ENCODE measurements around the gene ASL. TPM values are rescaled to one million over a fixed set of nuclear protein-coding genes. Genes with fewer than 3 reads are reported as not detected.

ASL gene
- total and polyA plus RNA-seq, 2 donors (not counting 1 experiment from before 2014, with no cell fraction given), result 38.0 to 48.7 TPM

DNA sequence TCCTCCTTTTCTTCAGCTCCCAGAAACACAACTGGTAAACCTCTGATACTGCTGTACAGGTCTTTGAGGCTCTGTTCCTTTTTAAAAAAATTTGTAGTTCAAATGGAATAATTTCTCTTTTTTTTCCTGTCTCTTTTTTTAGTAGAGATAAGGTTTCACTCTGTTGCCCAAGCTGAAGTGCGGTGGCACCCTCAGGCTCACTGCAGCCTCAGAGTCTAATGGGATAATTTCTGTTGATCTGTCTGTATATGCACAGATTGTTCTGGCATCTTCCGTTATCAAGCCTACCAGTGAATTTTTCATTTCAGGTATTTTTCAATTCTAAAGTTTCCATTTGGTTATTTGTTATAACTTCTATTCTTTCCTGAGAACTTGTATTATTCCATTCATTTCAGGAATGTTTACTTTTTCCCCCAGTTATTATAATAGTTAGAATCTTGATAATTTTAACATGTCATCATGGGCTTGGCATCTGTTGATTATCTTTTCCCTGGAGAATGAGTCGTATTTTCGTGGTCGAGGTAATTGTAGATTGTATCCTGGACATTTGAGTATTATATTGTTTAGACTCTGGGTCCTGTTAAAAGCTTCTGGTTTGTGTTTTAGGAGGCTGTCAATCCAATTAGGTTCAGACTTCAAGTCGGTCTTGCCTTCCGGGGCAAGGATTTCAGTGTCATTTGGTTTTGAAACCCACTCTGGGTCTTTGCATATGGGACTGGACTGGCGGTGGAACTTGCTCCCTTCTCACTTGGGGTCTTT is 63.6 kb downstream of the ASL start:
- Histone ChIP-seq H3K9ac (ENCODE audit: low read length) (no peak overlapping the region), H3K4me2 (replicated peaks; ENCODE audit: low read depth, low read length, poor library complexity, severe bottlenecking) (no peak overlapping the region), H4K20me1 (ENCODE audit: control insufficient read depth, insufficient read depth, low read length, poor library complexity, severe bottlenecking) (peaks cover 36% of the 10 kb centered on the region), H3K79me2 (ENCODE audit: control insufficient read depth, insufficient read depth, low read length) (peaks cover 35% of the 10 kb centered on the region), H2AFZ (ENCODE audit: insufficient read depth, low read depth, low read length, poor library complexity, severe bottlenecking) (no peak overlapping the region), H3K27me3 (replicated peaks in 1 of 4; ENCODE audit: control extremely low read depth in 1 of 4, control insufficient read depth in 3 of 4, insufficient read depth in 4 of 4, low read length in 3 of 4) (no peaks in the 10 kb centered on the region), H3K36me3 (replicated peaks in 1 of 2; ENCODE audit: control extremely low read depth in 1 of 2, control insufficient read depth in 1 of 2, extremely low read depth in 1 of 2, insufficient read depth in 2 of 2, low read length in 1 of 2) (peaks cover 7 to 64% of the 10 kb centered on the region in 2 experiments), H3K4me3 (ENCODE audit: control extremely low read depth in 1 of 5, extremely low read depth in 1 of 5, insufficient read depth in 1 of 5, low read depth in 2 of 5, low read length in 4 of 5) (no peak overlapping the region), H3K4me1 (ENCODE audit: control insufficient read depth in 2 of 2, insufficient read depth in 2 of 2, low read length in 2 of 2) (no peaks in the 10 kb centered on the region), H3K27ac (ENCODE audit: low read length in 2 of 2) (no peak overlapping the region), H3K9me3 (ENCODE audit: control extremely low read depth in 1 of 3, control insufficient read depth in 2 of 3, insufficient read depth in 1 of 3, low read length in 2 of 3) (no peaks in the 10 kb centered on the region)
- DNase-seq (no peak), ATAC-seq (ENCODE audit: low read depth) (no peak)
- no peak overlapping the region for H3K4me3 Mint-ChIP-seq
- intact Hi-C loops (cut with micrococcal nuclease), result no loop called here
- no peaks in the 10 kb centered on the region for H3K4me1 Mint-ChIP-seq
- no peak overlapping the region for H3K27ac Mint-ChIP-seq
- H3K27me3 Mint-ChIP-seq, result no peaks in the 10 kb centered on the region
- CTCF ChIA-PET, result interaction anchor here (0.9 kb wide), 1 partner anchor 9 kb away, joined by 3 read pairs; no protein-coding TSS in a partner anchor
- 94% methylated on average over 6 of the region's 8 CpGs for WGBS (ENCODE audit: insufficient coverage)
- POLR2A ChIA-PET, result no interaction called here
- TF ChIP-seq, protein P1, sequence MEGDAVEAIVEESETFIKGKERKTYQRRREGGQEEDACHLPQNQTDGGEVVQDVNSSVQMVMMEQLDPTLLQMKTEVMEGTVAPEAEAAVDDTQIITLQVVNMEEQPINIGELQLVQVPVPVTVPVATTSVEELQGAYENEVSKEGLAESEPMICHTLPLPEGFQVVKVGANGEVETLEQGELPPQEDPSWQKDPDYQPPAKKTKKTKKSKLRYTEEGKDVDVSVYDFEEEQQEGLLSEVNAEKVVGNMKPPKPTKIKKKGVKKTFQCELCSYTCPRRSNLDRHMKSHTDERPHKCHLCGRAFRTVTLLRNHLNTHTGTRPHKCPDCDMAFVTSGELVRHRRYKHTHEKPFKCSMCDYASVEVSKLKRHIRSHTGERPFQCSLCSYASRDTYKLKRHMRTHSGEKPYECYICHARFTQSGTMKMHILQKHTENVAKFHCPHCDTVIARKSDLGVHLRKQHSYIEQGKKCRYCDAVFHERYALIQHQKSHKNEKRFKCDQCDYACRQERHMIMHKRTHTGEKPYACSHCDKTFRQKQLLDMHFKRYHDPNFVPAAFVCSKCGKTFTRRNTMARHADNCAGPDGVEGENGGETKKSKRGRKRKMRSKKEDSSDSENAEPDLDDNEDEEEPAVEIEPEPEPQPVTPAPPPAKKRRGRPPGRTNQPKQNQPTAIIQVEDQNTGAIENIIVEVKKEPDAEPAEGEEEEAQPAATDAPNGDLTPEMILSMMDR (IDR thresholded peaks at IDR 0.05), result no peak
- no peak for TF ChIP-seq EZH2 (IDR thresholded peaks at IDR 0.05; ENCODE audit: borderline replicate concordance, insufficient read depth, low read depth, low read length, poor library complexity, severe bottlenecking)
- H3K9me3 Mint-ChIP-seq (ENCODE audit: insufficient read depth), result no peaks in the 10 kb centered on the region

DNA sequence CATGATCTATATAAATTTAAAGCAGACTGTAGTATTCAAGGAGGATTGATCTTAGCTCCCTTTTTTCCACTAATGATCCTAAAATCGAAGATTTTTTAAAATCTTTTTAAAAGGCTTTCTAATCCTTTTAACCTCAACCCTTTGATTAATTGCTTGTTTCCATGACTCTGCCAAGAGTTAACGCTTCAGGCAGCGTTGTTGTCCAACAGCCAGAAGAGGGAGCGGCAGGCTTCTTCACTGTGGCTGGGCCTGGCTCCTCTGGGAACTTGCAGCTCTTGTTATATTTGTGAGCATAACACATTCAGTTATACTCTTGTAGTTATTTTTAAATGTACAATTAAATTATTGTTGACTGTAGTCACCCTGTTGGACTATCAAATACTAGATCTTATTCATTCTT is 65.3 kb downstream of the ASL start:
- no peaks in the 10 kb centered on the region for H3K9me3 ChIP-seq (ENCODE audit: control extremely low read depth in 1 of 3, control insufficient read depth in 2 of 3, insufficient read depth in 1 of 3, low read length in 2 of 3)
- no peak for TF ChIP-seq EZH2 (IDR thresholded peaks at IDR 0.05; ENCODE audit: borderline replicate concordance, insufficient read depth, low read depth, low read length, poor library complexity, severe bottlenecking)
- TF ChIP-seq, protein P1 (IDR thresholded peaks at IDR 0.05), result no peak
- Mint-ChIP-seq H3K4me1 (no peaks in the 10 kb centered on the region), H3K27me3 (no peaks in the 10 kb centered on the region), H3K9me3 (ENCODE audit: insufficient read depth) (no peaks in the 10 kb centered on the region), H3K27ac (no peak overlapping the region), H3K4me3 (no peak overlapping the region)
- no peak overlapping the region for H3K4me3 ChIP-seq (ENCODE audit: control extremely low read depth in 1 of 5, extremely low read depth in 1 of 5, insufficient read depth in 1 of 5, low read depth in 2 of 5, low read length in 4 of 5)
- H3K4me1 ChIP-seq (ENCODE audit: control insufficient read depth in 2 of 2, insufficient read depth in 2 of 2, low read length in 2 of 2), result no peaks in the 10 kb centered on the region
- ChIA-PET CTCF (no interaction called here), POLR2A (no interaction called here)
- H3K79me2 ChIP-seq (ENCODE audit: control insufficient read depth, insufficient read depth, low read length), result peaks cover 48% of the 10 kb centered on the region
- H4K20me1 ChIP-seq (ENCODE audit: control insufficient read depth, insufficient read depth, low read length, poor library complexity, severe bottlenecking), result peaks cover 45% of the 10 kb centered on the region
- 71% methylated on average over 1 of the region's 4 CpGs for WGBS (ENCODE audit: insufficient coverage)
- intact Hi-C loops (cut with micrococcal nuclease), result no loop called here
- H3K9ac ChIP-seq (ENCODE audit: low read length), result no peak overlapping the region
- H3K27me3 ChIP-seq (replicated peaks in 1 of 4; ENCODE audit: control extremely low read depth in 1 of 4, control insufficient read depth in 3 of 4, insufficient read depth in 4 of 4, low read length in 3 of 4), result no peaks in the 10 kb centered on the region
- no peak overlapping the region for H2AFZ ChIP-seq (ENCODE audit: insufficient read depth, low read depth, low read length, poor library complexity, severe bottlenecking)
- H3K36me3 ChIP-seq (replicated peaks in 1 of 2; ENCODE audit: control extremely low read depth in 1 of 2, control insufficient read depth in 1 of 2, extremely low read depth in 1 of 2, insufficient read depth in 2 of 2, low read length in 1 of 2), result peaks cover 12 to 69% of the 10 kb centered on the region in 2 experiments
- DNase-seq (no peak), ATAC-seq (ENCODE audit: low read depth) (no peak)
- H3K27ac ChIP-seq (ENCODE audit: low read length in 2 of 2), result no peak overlapping the region
- H3K4me2 ChIP-seq (replicated peaks; ENCODE audit: low read depth, low read length, poor library complexity, severe bottlenecking), result no peak overlapping the region

Data from B cell (primary cell).